CD4-positive, alpha-beta memory T cell (primary cell): ENCODE results near the gene REC8. TPM values are rescaled to one million over a fixed set of nuclear protein-coding genes. Genes with fewer than 3 reads are reported as not detected.
A peak's percentile ranks its signal among the peaks of the same experiment; 100 is the strongest.

Source experiments
- CTCF ChIA-PET: fragments of 350-600 bp; sonication (Branson Sonifier 250); formaldehyde crosslinking; loops from one replicate; lab custom pipeline; 2021; ENCODE audit warnings: inconsistent platforms; ENCODE audit not compliant: partially characterized antibody; lab: Charles Lee
- POLR2A ChIA-PET: fragments of 350-600 bp; sonication (Branson Sonifier 250); formaldehyde crosslinking; loops from one replicate; lab custom pipeline; 2021; ENCODE audit not compliant: partially characterized antibody; lab: Charles Lee
- DNase-seq, 5 donors: peaks; one replicate each; pipeline versions ENCODE4 v3.0.0 to v3.0.0-alpha.2; 2020 to 2022; ENCODE audit warnings: mixed read lengths in 1 of 5
- H3K27ac ChIP-seq: one replicate; pipeline ENCODE4 v1.7.0; 2013; ENCODE audit warnings: low read depth, low read length
- H3K27me3 ChIP-seq: 2 replicates; pipeline ENCODE4 v1.7.0; 2013; ENCODE audit warnings: mild to moderate bottlenecking, low read length, moderate library complexity; ENCODE audit not compliant: insufficient read depth
- H3K36me3 ChIP-seq: 2 replicates; pipeline ENCODE4 v1.7.0; 2013; ENCODE audit warnings: mild to moderate bottlenecking, low read length, moderate library complexity; ENCODE audit not compliant: insufficient read depth
- H3K4me1 ChIP-seq: 2 replicates; pipeline ENCODE4 v1.7.0; 2013; ENCODE audit warnings: mild to moderate bottlenecking, low read length, moderate library complexity; ENCODE audit not compliant: insufficient read depth
- H3K4me3 ChIP-seq, 2 donors: one replicate each; pipeline ENCODE4 v1.7.0; 2013; ENCODE audit warnings: low read length in 2 of 2, mild to moderate bottlenecking in 1 of 2
- H3K9me3 ChIP-seq, 2 donors: one replicate each; pipeline ENCODE4 v1.7.0; 2013; ENCODE audit warnings: low read length in 2 of 2, control low read depth in 1 of 2; ENCODE audit not compliant: control insufficient read depth in 1 of 2
- H3K27ac Mint-ChIP-seq, 7 donors: one replicate each; pipeline ENCODE4 v1.8.0; 2020 to 2021; ENCODE audit warnings: mixed read lengths in 7 of 7, mild to moderate bottlenecking in 6 of 7, inconsistent platforms in 3 of 7, moderate library complexity in 3 of 7
- H3K27me3 Mint-ChIP-seq, 2 donors: one replicate each; pipeline ENCODE4 v1.8.0; 2020 to 2021; ENCODE audit warnings: mixed read lengths in 2 of 2
- H3K36me3 Mint-ChIP-seq, 2 donors: one replicate each; pipeline ENCODE4 v1.8.0; 2020 to 2021; ENCODE audit warnings: mixed read lengths in 2 of 2, inconsistent platforms in 1 of 2, mild to moderate bottlenecking in 1 of 2
- H3K4me1 Mint-ChIP-seq, 4 donors: one replicate each; pipeline ENCODE4 v1.8.0; 2020 to 2021; ENCODE audit warnings: mixed read lengths in 4 of 4, mild to moderate bottlenecking in 1 of 4
- H3K4me3 Mint-ChIP-seq, 8 donors: one replicate each; pipeline ENCODE4 v1.8.0; 2020 to 2021; ENCODE audit warnings: mixed read lengths in 8 of 8, mild to moderate bottlenecking in 7 of 8, moderate library complexity in 6 of 8, inconsistent platforms in 3 of 8
- H3K9me3 Mint-ChIP-seq, 8 donors: one replicate each; pipeline ENCODE4 v1.8.0; 2020 to 2021; ENCODE audit warnings: mixed read lengths in 8 of 8, mild to moderate bottlenecking in 5 of 8, inconsistent platforms in 3 of 8, moderate library complexity in 1 of 8
- intact Hi-C: fragments of 100-400 bp; cut with micrococcal nuclease; formaldehyde crosslinking; loops from one replicate; pipeline ENCODE4 v1.15.1; 2023
- polyA plus RNA-seq, 2 donors: library from polyadenylated mRNA; unstranded; fragments of 300-500 nt; fragmentation: Illumina TruSeq; gene quantifications; one replicate each; pipeline ENCODE4 v1.2.3, GENCODE V29; 2021
- total RNA-seq, 2 experiments: library from RNA; stranded (reverse); gene quantifications; one replicate each; pipeline ENCODE4 v1.2.3, GENCODE V29; 2021

The REC8 gene
- total and polyA plus RNA-seq, 4 experiments from 2014 or later = 2.8 to 30.5 (median 18.8) TPM

GRCh38 chr14:24144451-24144850 is 27.4 kb upstream of the REC8 start:
- Histone ChIP-seq H3K27me3 (no peaks in the 10 kb centered on the region), H3K27ac (peak overlapping the region; percentile 92), H3K36me3 (peaks cover 35% of the 10 kb centered on the region), H3K4me3 (no peak overlapping the region), H3K9me3 (no peaks in the 10 kb centered on the region), H3K4me1 (peaks cover 61% of the 10 kb centered on the region)
- H3K27ac Mint-ChIP-seq = peak overlapping the region in 5 of 7 donors; percentile 51 to 98 (median 73)
- H3K36me3 Mint-ChIP-seq = peaks cover 19 to 61% of the 10 kb centered on the region in 2 donors
- peaks cover 37 to 94% (median 54%) of the 10 kb centered on the region in 4 donors for H3K4me1 Mint-ChIP-seq
- no peaks in the 10 kb centered on the region for H3K27me3 Mint-ChIP-seq
- no peaks in the 10 kb centered on the region for H3K9me3 Mint-ChIP-seq
- CTCF ChIA-PET = interaction anchor here (1.1 to 8.5 kb wide), 3 partner anchors 16 to 87 kb away, joined by 3 to 110 read pairs (median 36); partner anchors contain the start of gene IRF9
- intact Hi-C loops = loop anchor here (10.0 kb wide), 1 partner anchor 50 kb away; the partner anchor contains the start of gene PCK2
- POLR2A ChIA-PET = interaction anchor here (0.7 to 9.5 kb wide), 7 partner anchors 7 to 286 kb away, joined by 3 to 162 read pairs (median 5); partner anchors contain the start of genes DCAF11, IRF9, MDP1 and NRL
- peak overlapping the region in 7 of 8 donors; percentile 6 to 63 (median 33) for H3K4me3 Mint-ChIP-seq
- DNase-seq = no peak

GRCh38 chr14:24145219-24145618 is 26.7 kb upstream of the REC8 start:
- Histone ChIP-seq H3K36me3 (peaks cover 40% of the 10 kb centered on the region), H3K4me1 (peaks cover 64% of the 10 kb centered on the region), H3K27me3 (no peaks in the 10 kb centered on the region), H3K9me3 (no peaks in the 10 kb centered on the region), H3K4me3 (peak overlapping the region; percentile 85 to 99), H3K27ac (peak overlapping the region; percentile 92)
- Mint-ChIP-seq H3K36me3 (peaks cover 18 to 62% of the 10 kb centered on the region in 2 donors), H3K4me1 (peaks cover 35 to 91% (median 54%) of the 10 kb centered on the region in 4 donors), H3K27ac (peak overlapping the region in 6 of 7 donors; percentile 17 to 99 (median 98)), H3K9me3 (no peaks in the 10 kb centered on the region), H3K4me3 (peak overlapping the region; percentile 12 to 100 (median 98)), H3K27me3 (no peaks in the 10 kb centered on the region)
- ChIA-PET POLR2A (interaction anchor here (0.6 to 9.5 kb wide), 12 partner anchors 8 to 285 kb away, joined by 3 to 162 read pairs (median 24); partner anchors contain the start of genes CBLN3, CHMP4A, DCAF11 and IPO4), CTCF (interaction anchor here (1.0 to 8.5 kb wide), 6 partner anchors 8 to 163 kb away, joined by 3 to 110 read pairs (median 16); partner anchors contain the start of genes CIDEB, IRF9, PSME1 and TINF2)
- intact Hi-C loops = loop anchor here (10.0 kb wide), 1 partner anchor 50 kb away; the partner anchor contains the start of gene PCK2
- DNase-seq = no peak

GRCh38 chr14:24145690-24146452 is 26.0 kb upstream of the REC8 start:
- Histone ChIP-seq H3K27ac (peak overlapping the region; percentile 92), H3K4me1 (peaks cover 67% of the 10 kb centered on the region), H3K4me3 (peak overlapping the region; percentile 85 to 99), H3K27me3 (no peaks in the 10 kb centered on the region), H3K36me3 (peaks cover 47% of the 10 kb centered on the region), H3K9me3 (no peaks in the 10 kb centered on the region)
- H3K4me1 Mint-ChIP-seq = peaks cover 35 to 91% (median 55%) of the 10 kb centered on the region in 4 donors
- ChIA-PET CTCF (interaction anchor here (1.0 to 8.5 kb wide), 13 partner anchors 9 to 285 kb away, joined by 3 to 110 read pairs (median 5); partner anchors contain the start of genes CIDEB, DCAF11, IRF9 and MDP1), POLR2A (interaction anchor here (0.6 to 9.5 kb wide), 27 partner anchors 9 to 1051 kb away, joined by 3 to 162 read pairs (median 10); partner anchors contain the start of genes ACIN1, C14orf119, CBLN3 and CHMP4A)
- H3K4me3 Mint-ChIP-seq = peak overlapping the region; percentile 97 to 100 (median 98)
- no peak for DNase-seq
- peaks cover 24 to 65% of the 10 kb centered on the region in 2 donors for H3K36me3 Mint-ChIP-seq
- peak overlapping the region; percentile 95 to 99 (median 98) for H3K27ac Mint-ChIP-seq
- H3K27me3 Mint-ChIP-seq = no peaks in the 10 kb centered on the region
- intact Hi-C loops = loop anchor here (2.0 to 10.0 kb wide), 4 partner anchors 51 to 677 kb away; partner anchors contain the start of genes CHMP4A, NGDN, PCK2 and TINF2
- no peaks in the 10 kb centered on the region for H3K9me3 Mint-ChIP-seq

GRCh38 chr14:24146453-24146977 is 25.4 kb upstream of the REC8 start, which contains the start of gene PSME2:
PSME2 (minus strand) TSS chr14:24146610; CDS start chr14:24146581, 29 bp downstream.
- no peaks in the 10 kb centered on the region for H3K9me3 ChIP-seq
- H3K27me3 ChIP-seq = no peaks in the 10 kb centered on the region
- peaks cover 67% of the 10 kb centered on the region for H3K4me1 ChIP-seq
- Mint-ChIP-seq H3K36me3 (peaks cover 27 to 65% of the 10 kb centered on the region in 2 donors), H3K4me1 (peaks cover 35 to 87% (median 56%) of the 10 kb centered on the region in 4 donors), H3K27me3 (no peaks in the 10 kb centered on the region), H3K4me3 (peak within 1 kb of the TSS; percentile 97 to 100 (median 98)), H3K27ac (peak within 1 kb of the TSS; percentile 95 to 99 (median 98)), H3K9me3 (no peaks in the 10 kb centered on the region)
- H3K36me3 ChIP-seq = peaks cover 53% of the 10 kb centered on the region
- peak within 1 kb of the TSS; percentile 92 for H3K27ac ChIP-seq
- peak; percentile 81 to 92 (median 84) for DNase-seq
- CTCF ChIA-PET = interaction anchor here (1.3 to 8.5 kb wide), 12 partner anchors 9 to 285 kb away, joined by 3 to 110 read pairs (median 6); partner anchors contain the start of genes CIDEB, DCAF11, IRF9 and MDP1
- intact Hi-C loops = loop anchor here (2.0 to 10.0 kb wide), 4 partner anchors 52 to 678 kb away; partner anchors contain the start of genes CHMP4A, NGDN, PCK2 and TINF2
- peak within 1 kb of the TSS; percentile 85 to 99 for H3K4me3 ChIP-seq
- POLR2A ChIA-PET = interaction anchor here (0.6 to 9.5 kb wide), 32 partner anchors 9 to 1276 kb away, joined by 3 to 162 read pairs (median 5); partner anchors contain the start of genes ACIN1, C14orf119, CARMIL3 and CBLN3

- Mint-ChIP-seq H3K36me3 (peaks cover 31 to 64% of the 10 kb centered on the region in 2 donors), H3K27me3 (no peaks in the 10 kb centered on the region), H3K4me3 (peak within 1 kb of the TSS; percentile 97 to 100 (median 98)), H3K9me3 (no peaks in the 10 kb centered on the region), H3K27ac (peak within 1 kb of the TSS; percentile 95 to 99 (median 98)), H3K4me1 (peaks cover 32 to 80% (median 54%) of the 10 kb centered on the region in 4 donors)
- ChIA-PET POLR2A (interaction anchor here (0.6 to 9.5 kb wide), 31 partner anchors 10 to 1276 kb away, joined by 3 to 162 read pairs (median 5); partner anchors contain the start of genes ACIN1, C14orf119, CARMIL3 and CBLN3), CTCF (interaction anchor here (0.9 to 8.5 kb wide), 14 partner anchors 8 to 284 kb away, joined by 3 to 110 read pairs (median 4); partner anchors contain the start of genes CIDEB, DCAF11, IPO4 and IRF9)
- Histone ChIP-seq H3K27ac (peak within 1 kb of the TSS; percentile 92), H3K4me1 (peaks cover 63% of the 10 kb centered on the region), H3K9me3 (no peaks in the 10 kb centered on the region), H3K27me3 (no peaks in the 10 kb centered on the region), H3K36me3 (peaks cover 59% of the 10 kb centered on the region), H3K4me3 (peak within 1 kb of the TSS; percentile 85 to 99)
- DNase-seq = peak; percentile 95 to 99 (median 97)
- intact Hi-C loops = loop anchor here (1.0 to 10.0 kb wide), 8 partner anchors 11 to 678 kb away; partner anchors contain the start of genes CHMP4A, DCAF11, IPO4 and IRF9
Measured at GRCh38 chr14:24146978-24147760, 24.7 kb upstream of the REC8 start, which contains the start of gene RNF31. RNF31 (plus strand) TSS chr14:24147498; CDS start chr14:24147699, 201 bp downstream.
